Stomach (tissue), 4 donors: Measurements from ENCODE around the gene UTS2.

Experiments
- EP300 ChIP-seq: sonication (generic); formaldehyde crosslinking; IDR thresholded peaks from one replicate; pipeline ENCODE4 v1.6.1; 2017; ENCODE audit warnings: antibody characterized with exemption
- POLR2A ChIP-seq, 4 donors: fragments of 450-650 bp; IDR thresholded peaks; one replicate each; pipeline ENCODE4 v1.6.1; 2016; ENCODE audit warnings: antibody characterized with exemption in 4 of 4, control low read depth in 2 of 4, mild to moderate bottlenecking in 1 of 4, moderate library complexity in 1 of 4
- POLR2AphosphoS5 ChIP-seq, 3 donors: sonication (generic); formaldehyde crosslinking; IDR thresholded peaks; one replicate each; pipeline ENCODE4 v1.6.1; 2016; ENCODE audit warnings: antibody characterized with exemption in 3 of 3
- TF ChIP-seq, protein P1 (sequence below), 7 experiments: fragments of 450-650 bp in 4 of 7; fragments of 200-600 bp in 3 of 7; sonication (generic) in 3 of 7; IDR thresholded peaks; one replicate each; pipeline ENCODE4 v1.5.1; 2016 to 2019; ENCODE audit warnings: antibody characterized with exemption in 7 of 7, control low read depth in 2 of 7, mild to moderate bottlenecking in 1 of 7

- TF ChIP-seq, protein P1, sequence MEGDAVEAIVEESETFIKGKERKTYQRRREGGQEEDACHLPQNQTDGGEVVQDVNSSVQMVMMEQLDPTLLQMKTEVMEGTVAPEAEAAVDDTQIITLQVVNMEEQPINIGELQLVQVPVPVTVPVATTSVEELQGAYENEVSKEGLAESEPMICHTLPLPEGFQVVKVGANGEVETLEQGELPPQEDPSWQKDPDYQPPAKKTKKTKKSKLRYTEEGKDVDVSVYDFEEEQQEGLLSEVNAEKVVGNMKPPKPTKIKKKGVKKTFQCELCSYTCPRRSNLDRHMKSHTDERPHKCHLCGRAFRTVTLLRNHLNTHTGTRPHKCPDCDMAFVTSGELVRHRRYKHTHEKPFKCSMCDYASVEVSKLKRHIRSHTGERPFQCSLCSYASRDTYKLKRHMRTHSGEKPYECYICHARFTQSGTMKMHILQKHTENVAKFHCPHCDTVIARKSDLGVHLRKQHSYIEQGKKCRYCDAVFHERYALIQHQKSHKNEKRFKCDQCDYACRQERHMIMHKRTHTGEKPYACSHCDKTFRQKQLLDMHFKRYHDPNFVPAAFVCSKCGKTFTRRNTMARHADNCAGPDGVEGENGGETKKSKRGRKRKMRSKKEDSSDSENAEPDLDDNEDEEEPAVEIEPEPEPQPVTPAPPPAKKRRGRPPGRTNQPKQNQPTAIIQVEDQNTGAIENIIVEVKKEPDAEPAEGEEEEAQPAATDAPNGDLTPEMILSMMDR (IDR thresholded peaks at IDR 0.05), result no peak
- no peak for TF ChIP-seq POLR2AphosphoS5 (IDR thresholded peaks at IDR 0.05)
- no peak for TF ChIP-seq POLR2A (IDR thresholded peaks at IDR 0.05)
- no peak for TF ChIP-seq EP300
Observed at GRCh38 chr1:7869136-7869920, 16.5 kb upstream of the UTS2 start.
